Endothelial cell of umbilical vein (primary cell): ENCODE data around the gene FAM13C. TPM values are rescaled to one million over a fixed set of nuclear protein-coding genes. Genes with fewer than 3 reads are reported as not detected.

Experiments used
- BruUV-seq: library from RNA; stranded (reverse); fragments of 400-500 nt; replicated peaks from 2 replicates; lab custom pipeline; 2021; lab: Mats Ljungman, UMichigan
- CTCF ChIA-PET: fragments of 300-600, 350-600 bp; sonication (Branson Sonifier 250); formaldehyde crosslinking; loops from one replicate; lab custom pipeline; 2021; ENCODE audit warnings: antibody characterized with exemption, inconsistent platforms; lab: Charles Lee
- POLR2A ChIA-PET: fragments of 300-600, 350-600 bp; sonication (Branson Sonifier 250); formaldehyde crosslinking; loops from one replicate; lab custom pipeline; 2021; ENCODE audit warnings: antibody characterized with exemption, inconsistent platforms; lab: Charles Lee
- DNase-seq: peaks from one replicate; pipeline ENCODE4 v3.0.0-alpha.2; 2011; ENCODE audit warnings: low read depth, low spot score
- FAIRE-seq: peaks from 2 replicates; lab custom pipeline; 2011; peaks lifted over from hg19 to GRCh38; lab: Jason Lieb, UNC
- H2AFZ ChIP-seq: 2 replicates; pipeline ENCODE4 v1.6.0; 2012; ENCODE audit warnings: low read depth, low read length, control low read depth, inconsistent platforms
- H3K27ac ChIP-seq: 2 replicates; pipeline ENCODE4 v1.5.1; 2011; ENCODE audit warnings: low read depth, mild to moderate bottlenecking, control low read depth, low read length, moderate library complexity; ENCODE audit not compliant: insufficient read depth
- H3K27me3 ChIP-seq, 2 experiments: 2 replicates each; pipeline versions ENCODE4 v1.6.0 to v1.6.1; 2011; ENCODE audit warnings: low read length in 2 of 2, mixed read lengths in 1 of 2; ENCODE audit not compliant: control insufficient read depth in 2 of 2, insufficient read depth in 2 of 2
- H3K36me3 ChIP-seq, 2 experiments: 2 replicates in 1 of 2; 3 replicates in 1 of 2; pipeline ENCODE4 v1.5.1; 2011; ENCODE audit warnings: low read length in 2 of 2, mild to moderate bottlenecking in 1 of 2, moderate library complexity in 1 of 2; ENCODE audit not compliant: control insufficient read depth in 2 of 2, insufficient read depth in 2 of 2; ENCODE audit errors: extremely low read depth in 1 of 2
- H3K4me1 ChIP-seq: 3 replicates; pipeline ENCODE4 v1.5.1; 2011; ENCODE audit warnings: mild to moderate bottlenecking, low read length; ENCODE audit not compliant: control insufficient read depth, insufficient read depth; ENCODE audit errors: extremely low read depth
- H3K4me2 ChIP-seq: 2 replicates; pipeline ENCODE4 v1.6.1; 2011; ENCODE audit warnings: low read length, control low read depth, mixed read lengths; ENCODE audit not compliant: insufficient read depth
- H3K4me3 ChIP-seq, 3 experiments: fragments of 200-600 bp in 1 of 3; sonication (generic), shearing (Covaris generic) in 1 of 3; replicated peaks in 1 of 3; 2 replicates each; pipeline ENCODE4 v1.5.1; 2011 to 2016; ENCODE audit warnings: control low read depth in 3 of 3, low read length in 3 of 3, mild to moderate bottlenecking in 2 of 3, inconsistent platforms in 1 of 3, low read depth in 1 of 3, moderate library complexity in 1 of 3; ENCODE audit not compliant: insufficient read depth in 1 of 3
- H3K79me2 ChIP-seq: 2 replicates; pipeline ENCODE4 v1.6.0; 2012; ENCODE audit warnings: low read length, inconsistent platforms; ENCODE audit not compliant: control insufficient read depth, insufficient read depth
- H3K9ac ChIP-seq: replicated peaks from 2 replicates; pipeline ENCODE3; 2011; ENCODE audit warnings: low read length, control low read depth; ENCODE audit not compliant: insufficient read depth; ENCODE audit errors: extremely low read depth
- H3K9me1 ChIP-seq: replicated peaks from 3 replicates; pipeline ENCODE4 v1.6.0; 2011; ENCODE audit warnings: mild to moderate bottlenecking, low read length; ENCODE audit not compliant: control insufficient read depth, insufficient read depth; ENCODE audit errors: extremely low read depth
- H3K9me3 ChIP-seq: replicated peaks from 2 replicates; pipeline ENCODE4 v1.5.1; 2012; ENCODE audit warnings: low read length, inconsistent platforms; ENCODE audit not compliant: control insufficient read depth, insufficient read depth
- H4K20me1 ChIP-seq: replicated peaks from 2 replicates; pipeline ENCODE3; 2011; ENCODE audit warnings: mild to moderate bottlenecking, low read length; ENCODE audit not compliant: control insufficient read depth, insufficient read depth; ENCODE audit errors: extremely low read depth
- CTCF ChIP-seq, 2 donors: IDR thresholded peaks; 1 replicate in 1 of 2; 2 replicates in 1 of 2; pipeline ENCODE4 v1.5.1; 2011; ENCODE audit warnings: low read length in 2 of 2, mild to moderate bottlenecking in 2 of 2, moderate library complexity in 2 of 2, control low read depth in 1 of 2, inconsistent platforms in 1 of 2, low read depth in 1 of 2; ENCODE audit not compliant: insufficient read depth in 1 of 2; ENCODE audit errors: extremely low read depth in 1 of 2
- EZH2 ChIP-seq: IDR thresholded peaks from 2 replicates; pipeline ENCODE4 v1.6.1; 2012; ENCODE audit warnings: borderline replicate concordance, low read depth, mild to moderate bottlenecking, moderate library complexity, low read length, inconsistent platforms; ENCODE audit not compliant: severe bottlenecking
- FOS ChIP-seq: IDR thresholded peaks from 2 replicates; pipeline ENCODE4 v1.6.1; 2011; ENCODE audit warnings: mild to moderate bottlenecking, low read length, moderate library complexity, borderline replicate concordance; ENCODE audit not compliant: insufficient read depth
- GATA2 ChIP-seq: IDR thresholded peaks from 2 replicates; pipeline ENCODE4 v1.7.0; 2011; ENCODE audit warnings: low read depth, mild to moderate bottlenecking, moderate library complexity, mixed read lengths, low read length; ENCODE audit not compliant: insufficient read length, insufficient read depth
- JUN ChIP-seq: IDR thresholded peaks from 2 replicates; pipeline ENCODE4 v1.6.1; 2011; ENCODE audit warnings: borderline replicate concordance, low read depth; ENCODE audit not compliant: insufficient read length, insufficient read depth
- MAX ChIP-seq: IDR thresholded peaks from 2 replicates; pipeline ENCODE4 v1.6.1; 2011; ENCODE audit not compliant: insufficient read depth, insufficient read length
- MYC ChIP-seq: IDR thresholded peaks from one replicate; pipeline ENCODE4 v1.6.1; 2011; ENCODE audit warnings: mild to moderate bottlenecking, low read depth, low read length
- POLR2A ChIP-seq: IDR thresholded peaks from 2 replicates; pipeline ENCODE4 v1.6.1; 2012; ENCODE audit warnings: low read depth, mild to moderate bottlenecking, control low read depth, low read length
- POLR2AphosphoS5 ChIP-seq: IDR thresholded peaks from 2 replicates; pipeline ENCODE4 v1.6.1; 2012; ENCODE audit warnings: low read depth, mild to moderate bottlenecking, control low read depth, low read length, moderate library complexity; ENCODE audit not compliant: insufficient read depth
- dilution Hi-C: fragments of 300-500 bp; cut with MboI; formaldehyde crosslinking; loops from one replicate; pipeline ENCODE4 v1.15.0; 2019; ENCODE audit warnings: low sequenced_read_pairs; ENCODE audit not compliant: extremely low pct_ligation_motif_present
- intact Hi-C: fragments of 100-400 bp; cut with micrococcal nuclease; formaldehyde crosslinking; loops from one replicate; pipeline ENCODE4 v1.10.0; 2022
- polyA plus RNA-seq, 4 experiments: library from polyadenylated mRNA; depleted of rRNA in 3 of 4; stranded (reverse) in 3 of 4; unstranded in 1 of 4; fragments of >200 nt; gene quantifications; 2 replicates each; pipeline versions ENCODE4 v1.2.1 to v1.2.3, GENCODE V29; 2011 to 2012; ENCODE audit warnings: missing spikeins in 1 of 4
- total RNA-seq: library from RNA; stranded (reverse); gene quantifications from 2 replicates; pipeline ENCODE4 v1.2.3, GENCODE V29; 2021

FAM13C gene
- total and polyA plus RNA-seq, 2 donors (not counting 3 experiments of a cell fraction or from before 2014, with no cell fraction given), result 0.03 TPM; not detected in 1

DNA sequence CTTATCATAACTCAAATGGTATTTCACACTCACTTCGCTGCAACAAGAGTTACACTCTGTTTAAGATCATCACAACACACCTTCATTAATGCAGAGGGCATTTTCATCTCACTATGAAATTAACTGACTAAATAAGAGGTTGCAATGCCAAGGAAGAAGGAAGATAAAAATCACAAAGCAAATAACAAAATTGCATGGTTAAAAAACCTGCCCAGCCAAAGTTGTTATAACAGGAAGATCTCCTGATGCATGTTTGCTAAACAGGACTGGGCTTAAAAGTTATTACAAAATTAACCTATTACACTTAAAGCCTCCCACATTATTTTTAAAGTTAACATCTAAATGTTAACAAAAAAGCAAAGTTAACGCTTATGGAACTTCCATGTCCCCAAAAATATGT, 11.8 kb downstream of the FAM13C start:
- no peak overlapping the region for H3K9ac ChIP-seq
- dilution Hi-C loops (no loop called here), intact Hi-C loops (no loop called here)
- ChIA-PET CTCF (no interaction called here), POLR2A (no interaction called here)
- peaks cover 1% of the 10 kb centered on the region for H3K9me3 ChIP-seq
- no peak overlapping the region for H3K27ac ChIP-seq
- H3K4me2 ChIP-seq, result no peak overlapping the region
- H3K36me3 ChIP-seq, result no peaks in the 10 kb centered on the region
- FAIRE-seq, result no peak
- H3K79me2 ChIP-seq, result no peaks in the 10 kb centered on the region
- H3K27me3 ChIP-seq, result no peaks in the 10 kb centered on the region
- no peaks in the 10 kb centered on the region for H4K20me1 ChIP-seq
- no peaks in the 10 kb centered on the region for H3K4me1 ChIP-seq
- no peak for DNase-seq
- no peak overlapping the region for H2AFZ ChIP-seq
- TF ChIP-seq MYC, result no peak
- no peak for TF ChIP-seq CTCF (IDR thresholded peaks at IDR 0.05; ENCODE audit: extremely low read depth in 1 of 2, insufficient read depth in 1 of 2, low read depth in 1 of 2, low read length in 2 of 2)
- TF ChIP-seq MAX, result no peak
- TF ChIP-seq POLR2AphosphoS5, result no peak
- TF ChIP-seq FOS, result no peak
- TF ChIP-seq JUN, result no peak
- no peak for TF ChIP-seq POLR2A
- no peak for TF ChIP-seq GATA2
- no peak for TF ChIP-seq EZH2
- no TSS peak for BruUV-seq
- no peaks in the 10 kb centered on the region for H3K9me1 ChIP-seq
- no peak overlapping the region for H3K4me3 ChIP-seq
